DND-41 (cell line): ENCODE data around the gene ANO2.

Experiments used
- EZH2 ChIP-seq: IDR thresholded peaks from 3 replicates; pipeline ENCODE4 v1.6.1; 2012; ENCODE audit warnings: borderline replicate concordance, low read depth, mild to moderate bottlenecking, moderate library complexity, low read length, inconsistent platforms; ENCODE audit not compliant: severe bottlenecking
- TF ChIP-seq, protein P1 (sequence below): IDR thresholded peaks from 2 replicates; pipeline ENCODE4 v1.5.1; 2012; ENCODE audit warnings: borderline replicate concordance, low read length, moderate library complexity, mild to moderate bottlenecking; ENCODE audit not compliant: poor library complexity, severe bottlenecking; ENCODE audit errors: extremely low read depth

DNA sequence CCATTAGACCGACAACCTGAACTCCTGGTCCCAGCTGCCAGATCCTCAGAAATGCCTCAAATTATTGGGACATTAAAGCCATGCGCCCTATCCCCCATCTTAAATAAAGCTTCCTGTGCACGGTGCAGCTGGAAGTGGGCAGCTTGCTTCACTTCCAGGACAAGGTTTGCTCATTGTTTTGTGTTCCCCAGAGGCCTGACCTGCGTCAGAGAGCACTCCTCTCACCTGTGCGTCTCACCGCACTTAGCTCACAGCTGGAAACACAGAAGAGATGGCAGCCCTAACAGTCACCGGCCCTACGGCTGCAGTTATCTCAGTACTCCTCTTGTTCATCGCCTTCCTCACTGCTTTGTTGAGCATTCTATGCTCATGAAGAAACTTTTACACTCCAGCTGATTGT is 135.5 kb downstream of the ANO2 start:
- TF ChIP-seq EZH2, result no peak
- TF ChIP-seq, protein P1, sequence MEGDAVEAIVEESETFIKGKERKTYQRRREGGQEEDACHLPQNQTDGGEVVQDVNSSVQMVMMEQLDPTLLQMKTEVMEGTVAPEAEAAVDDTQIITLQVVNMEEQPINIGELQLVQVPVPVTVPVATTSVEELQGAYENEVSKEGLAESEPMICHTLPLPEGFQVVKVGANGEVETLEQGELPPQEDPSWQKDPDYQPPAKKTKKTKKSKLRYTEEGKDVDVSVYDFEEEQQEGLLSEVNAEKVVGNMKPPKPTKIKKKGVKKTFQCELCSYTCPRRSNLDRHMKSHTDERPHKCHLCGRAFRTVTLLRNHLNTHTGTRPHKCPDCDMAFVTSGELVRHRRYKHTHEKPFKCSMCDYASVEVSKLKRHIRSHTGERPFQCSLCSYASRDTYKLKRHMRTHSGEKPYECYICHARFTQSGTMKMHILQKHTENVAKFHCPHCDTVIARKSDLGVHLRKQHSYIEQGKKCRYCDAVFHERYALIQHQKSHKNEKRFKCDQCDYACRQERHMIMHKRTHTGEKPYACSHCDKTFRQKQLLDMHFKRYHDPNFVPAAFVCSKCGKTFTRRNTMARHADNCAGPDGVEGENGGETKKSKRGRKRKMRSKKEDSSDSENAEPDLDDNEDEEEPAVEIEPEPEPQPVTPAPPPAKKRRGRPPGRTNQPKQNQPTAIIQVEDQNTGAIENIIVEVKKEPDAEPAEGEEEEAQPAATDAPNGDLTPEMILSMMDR, result no peak
